GM21737 (cell line): ENCODE measurements around the gene NCSTN.

Experiments used
- ATAC-seq: cut with Tn5 transposase; IDR thresholded peaks from one replicate; pipeline ENCODE4 v1.9.1; 2021; ENCODE audit warnings: mild to moderate bottlenecking, moderate library complexity; ENCODE audit not compliant: unreplicated experiment

Gene NCSTN

GRCh38 chr1:160351629-160352028 lies 8.4 kb downstream of the NCSTN start:
- no peak for ATAC-seq

GRCh38 chr1:160352555-160352954 lies 9.4 kb downstream of the NCSTN start:
- no peak for ATAC-seq

- ATAC-seq, result no peak
Observed at GRCh38 chr1:160353223-160353622, 10.0 kb downstream of the NCSTN start.

GRCh38 chr1:160354388-160354985 lies 11.3 kb downstream of the NCSTN start:
- no peak for ATAC-seq

DNA sequence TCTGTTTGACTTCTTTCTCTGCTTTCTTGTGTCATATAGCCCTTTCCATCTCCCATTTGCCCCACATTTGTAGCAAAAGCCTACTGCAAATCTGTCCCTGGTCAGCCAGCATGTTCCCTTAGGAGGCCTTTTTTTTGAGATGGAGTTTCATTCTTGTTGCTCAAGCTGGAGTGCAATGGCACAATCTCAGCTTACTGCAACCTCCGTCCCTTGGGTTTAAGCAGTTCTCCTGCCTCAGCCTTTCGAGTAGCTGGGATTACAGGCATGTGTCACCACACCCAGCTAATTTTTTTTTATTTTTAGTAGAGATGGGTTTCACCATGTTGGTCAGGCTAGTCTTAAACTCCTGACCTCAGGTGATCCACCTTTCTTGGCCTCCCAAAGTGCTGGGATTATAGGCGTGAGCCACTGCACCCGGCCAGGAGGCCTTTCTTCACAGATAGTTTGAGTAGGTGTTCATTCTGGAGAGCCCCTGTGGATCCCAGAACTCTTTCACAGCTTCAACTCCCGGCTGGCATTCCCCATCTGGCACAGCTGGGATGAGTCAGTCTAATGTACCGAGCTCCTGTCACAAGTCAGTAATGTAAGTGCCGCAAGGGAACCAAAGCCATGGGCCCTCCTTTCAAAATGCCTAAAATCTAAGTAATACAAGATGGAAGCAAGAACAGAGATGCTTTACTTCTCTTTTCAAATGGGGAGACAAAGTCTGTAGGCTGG lies 14.3 kb downstream of the NCSTN start:
- no peak for ATAC-seq

DNA sequence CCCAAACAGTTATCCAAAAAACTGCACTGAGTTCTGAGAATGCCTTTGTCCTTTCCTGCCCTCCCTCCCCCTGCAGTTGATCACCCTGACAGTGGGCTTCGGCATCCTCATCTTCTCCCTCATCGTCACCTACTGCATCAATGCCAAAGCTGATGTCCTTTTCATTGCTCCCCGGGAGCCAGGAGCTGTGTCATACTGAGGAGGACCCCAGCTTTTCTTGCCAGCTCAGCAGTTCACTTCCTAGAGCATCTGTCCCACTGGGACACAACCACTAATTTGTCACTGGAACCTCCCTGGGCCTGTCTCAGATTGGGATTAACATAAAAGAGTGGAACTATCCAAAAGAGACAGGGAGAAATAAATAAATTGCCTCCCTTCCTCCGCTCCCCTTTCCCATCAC lies 14.9 kb downstream of the NCSTN start:
- no peak for ATAC-seq

DNA sequence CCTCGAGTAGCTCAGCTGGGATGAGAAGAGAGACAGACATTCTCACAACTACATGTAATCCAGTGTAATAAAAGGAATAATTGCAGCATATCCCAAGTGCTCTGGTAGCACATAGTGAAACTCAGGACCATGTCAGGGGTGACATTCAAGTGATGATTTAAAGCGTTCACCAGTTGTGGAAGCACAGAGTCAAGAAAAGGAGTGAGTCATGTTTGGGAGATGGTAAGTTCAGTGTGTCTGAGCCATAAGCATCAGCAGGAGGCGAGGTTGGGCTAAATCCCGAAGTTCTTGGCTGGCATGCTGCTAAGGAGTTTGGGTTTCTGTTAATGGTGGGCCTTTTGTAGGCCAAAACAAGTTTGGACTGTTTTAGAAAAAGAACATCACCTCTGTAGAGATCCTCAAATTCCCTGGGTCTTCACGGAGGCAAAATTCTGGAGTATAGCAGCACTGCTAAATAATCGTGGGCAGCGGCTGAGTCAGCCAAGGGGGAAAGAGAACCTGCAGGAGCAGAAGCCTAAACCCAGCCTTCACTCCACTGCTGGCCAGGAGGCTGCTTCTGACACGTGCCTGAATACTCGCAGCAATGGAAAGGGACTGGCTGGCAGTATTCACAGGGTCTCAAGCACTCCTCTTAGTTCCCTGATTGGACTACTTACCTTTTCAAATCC lies 16.5 kb downstream of the NCSTN start:
- no peak for ATAC-seq

DNA sequence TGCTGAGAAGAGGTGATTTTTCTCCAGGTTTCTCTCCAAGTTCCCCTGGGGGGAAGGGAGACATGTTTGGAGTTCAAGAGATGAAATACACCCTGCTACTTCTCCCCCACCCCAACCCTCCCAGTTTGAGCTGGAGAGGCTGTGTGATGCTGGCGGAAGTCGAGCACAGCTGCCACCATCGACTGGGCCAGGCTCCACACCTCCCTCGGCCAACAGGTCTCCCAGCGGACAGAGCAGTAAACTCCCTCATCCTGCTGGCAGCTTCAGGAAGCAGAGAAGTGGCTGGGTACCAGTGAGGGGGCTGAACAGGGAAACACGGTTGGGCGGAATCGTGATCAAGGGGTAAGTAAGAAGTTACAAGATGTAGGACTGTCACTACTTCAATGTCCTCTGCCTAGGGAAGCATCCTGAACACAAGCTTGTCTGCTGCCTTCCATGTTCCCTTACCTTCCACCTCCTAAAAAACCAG lies 17.1 kb downstream of the NCSTN start:
- no peak for ATAC-seq

DNA sequence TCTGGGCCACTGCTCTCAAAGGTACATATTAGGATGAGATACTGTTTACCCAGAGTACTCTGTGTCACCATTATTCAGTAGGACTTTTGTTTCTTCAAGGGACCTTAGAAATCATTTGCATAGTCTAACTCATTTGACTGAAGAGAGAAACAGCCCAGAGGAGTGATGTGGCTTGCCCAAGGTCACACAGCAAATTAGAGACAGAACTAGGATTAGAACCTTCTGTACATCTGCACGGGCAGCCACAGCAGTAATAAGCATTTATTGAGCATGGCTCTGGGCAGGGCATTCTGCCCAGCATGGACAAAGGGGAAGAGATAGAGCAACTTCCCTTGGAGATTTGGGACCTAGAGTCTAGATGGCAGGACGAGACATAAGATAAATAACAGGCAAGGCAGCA lies 18.0 kb downstream of the NCSTN start:
- no peak for ATAC-seq

GRCh38 chr1:160361814-160362167 lies 18.6 kb downstream of the NCSTN start:
- no peak for ATAC-seq

GRCh38 chr1:160362168-160362957 lies 19.2 kb downstream of the NCSTN start:
- ATAC-seq, result no peak

DNA sequence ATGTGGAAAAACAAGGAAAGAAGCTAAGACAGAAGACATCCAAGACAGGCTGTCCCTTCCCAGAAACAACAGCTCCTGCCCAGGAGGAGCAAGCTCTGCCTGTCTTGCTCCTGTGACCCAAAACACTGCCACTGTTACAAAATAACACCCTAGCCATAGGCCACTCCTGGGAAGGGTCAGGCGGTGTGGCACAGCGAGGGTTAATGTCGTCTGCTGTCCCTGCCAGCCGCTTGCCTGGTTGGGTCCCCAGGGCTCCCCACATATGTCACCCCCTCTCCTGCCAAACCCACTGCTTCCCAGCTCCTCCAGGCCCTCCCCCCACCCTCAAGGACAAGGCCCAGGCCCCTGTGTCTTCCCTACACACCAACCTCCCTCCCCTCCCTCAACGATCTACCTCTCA lies 19.8 kb downstream of the NCSTN start:
- ATAC-seq, result no peak

DNA sequence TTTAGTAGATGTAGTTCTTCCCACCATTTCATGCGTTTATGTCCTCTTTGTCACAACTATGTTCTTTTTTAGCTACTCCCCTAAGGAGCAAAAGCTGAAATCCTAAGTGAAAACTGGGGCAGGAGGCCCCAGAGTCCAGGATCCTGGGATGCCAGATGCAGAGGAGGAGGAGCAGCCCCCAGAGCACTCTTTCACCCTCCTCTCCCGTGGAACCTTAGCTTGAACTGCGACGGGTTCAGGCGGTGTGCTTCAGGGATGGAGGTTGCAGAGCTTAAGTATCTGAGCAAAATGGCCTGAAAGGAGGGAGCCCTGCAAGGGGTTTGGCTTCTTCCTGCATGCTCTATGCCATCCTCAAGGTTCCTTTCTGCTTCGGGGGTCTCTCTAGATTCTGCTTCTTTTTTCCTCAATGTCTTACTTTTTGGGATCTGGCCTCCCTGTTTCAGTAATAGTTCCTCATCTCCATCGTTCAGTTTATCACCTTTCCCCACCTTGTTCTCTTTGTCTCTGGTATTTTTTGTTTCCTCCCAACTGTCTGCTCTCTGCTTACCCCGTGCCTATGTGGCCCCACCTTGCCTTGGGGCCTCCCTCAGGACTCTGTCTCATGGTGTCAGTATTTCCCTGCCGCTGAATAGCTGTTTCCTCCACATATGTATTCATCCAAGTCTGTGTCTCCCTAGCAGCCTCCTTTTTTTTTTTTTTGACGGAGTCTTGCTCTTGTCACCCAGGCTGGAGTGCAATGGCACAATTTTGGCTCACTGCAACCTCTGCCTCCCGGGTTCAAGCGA lies 21.0 kb downstream of the NCSTN start:
- no peak for ATAC-seq

GRCh38 chr1:160365325-160365724 lies 22.1 kb downstream of the NCSTN start:
- no peak for ATAC-seq

- no peak for ATAC-seq
Observed at GRCh38 chr1:160366731-160367515, 23.7 kb downstream of the NCSTN start, which contains the start of gene NHLH1. Gene NHLH1 (plus strand): TSS chr1:160367071. CDS start chr1:160370732, 3,661 bp downstream.

- ATAC-seq, result no peak
Observed at GRCh38 chr1:160367516-160367900, 24.3 kb downstream of the NCSTN start.

DNA sequence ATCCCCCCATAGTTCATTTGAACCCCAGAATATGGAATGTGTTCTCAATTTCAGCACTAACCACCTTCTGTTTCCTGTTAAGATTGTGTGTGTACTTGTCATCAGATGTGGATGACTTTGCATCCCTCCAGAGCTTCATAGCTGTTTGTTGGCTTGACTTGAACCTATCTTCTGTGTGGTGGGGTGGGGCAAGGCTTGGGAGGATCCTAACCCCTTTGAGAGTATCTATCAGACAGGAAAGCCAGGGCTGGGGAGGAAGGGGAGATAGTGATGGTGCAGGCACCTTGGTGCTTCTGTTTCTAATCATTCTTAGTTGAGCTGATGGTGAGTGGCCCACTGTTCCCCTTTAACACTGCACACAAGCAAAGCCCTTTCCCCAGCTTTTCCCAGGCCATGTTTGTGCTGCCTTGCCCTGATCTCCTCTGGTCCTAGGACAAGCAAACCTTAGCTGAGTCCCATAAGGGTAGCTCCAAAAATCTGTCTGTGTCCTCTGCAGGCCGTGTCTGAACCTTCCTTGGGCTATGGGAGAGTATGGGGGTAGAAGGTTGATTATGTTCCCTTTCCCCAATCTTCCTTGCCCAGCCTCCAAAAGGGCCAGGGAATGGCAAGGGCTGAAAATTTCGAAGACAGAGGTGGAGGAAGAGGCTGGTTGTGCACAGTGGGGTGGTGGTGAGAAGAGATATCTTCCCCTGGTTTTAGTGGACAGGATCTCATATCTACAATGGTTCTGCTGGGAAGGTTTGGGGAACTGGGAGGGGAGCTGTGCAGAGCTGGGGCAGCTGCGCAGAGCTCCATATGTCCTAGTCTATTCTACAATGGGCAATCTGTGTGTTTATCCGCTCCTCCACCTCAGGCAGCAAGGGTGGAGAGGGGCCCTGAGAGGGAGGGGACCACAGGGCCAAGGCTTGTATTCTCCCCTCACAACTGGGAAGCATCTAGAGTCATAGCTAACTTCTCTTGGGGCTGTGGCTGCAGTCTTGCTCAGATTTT lies 25.0 kb downstream of the NCSTN start:
- no peak for ATAC-seq

DNA sequence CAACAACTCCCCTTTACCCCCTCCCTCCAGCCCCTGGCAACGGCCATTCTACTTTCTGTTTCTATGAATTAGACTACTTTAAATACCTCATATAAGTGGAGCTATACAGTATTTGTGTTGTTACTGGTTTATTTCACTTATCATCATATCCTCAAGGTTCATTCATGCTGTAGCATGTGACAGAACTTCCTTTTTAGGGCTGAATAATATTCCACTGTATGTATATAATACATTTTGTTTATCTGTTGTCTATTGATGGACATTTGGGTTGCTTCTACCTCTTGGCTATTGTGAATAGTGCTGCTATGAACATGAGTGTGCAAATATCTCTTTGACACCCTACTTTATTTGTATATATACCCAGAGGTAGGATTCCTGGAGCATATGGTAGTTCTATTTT lies 25.9 kb downstream of the NCSTN start:
- no peak for ATAC-seq
